ENCODE results near the gene FRAS1. TPM values are rescaled to one million over a fixed set of nuclear protein-coding genes. Genes with fewer than 3 reads are reported as not detected.

FRAS1 gene
- total RNA-seq, 2 experiments from 2014 or later = not detected

DNA sequence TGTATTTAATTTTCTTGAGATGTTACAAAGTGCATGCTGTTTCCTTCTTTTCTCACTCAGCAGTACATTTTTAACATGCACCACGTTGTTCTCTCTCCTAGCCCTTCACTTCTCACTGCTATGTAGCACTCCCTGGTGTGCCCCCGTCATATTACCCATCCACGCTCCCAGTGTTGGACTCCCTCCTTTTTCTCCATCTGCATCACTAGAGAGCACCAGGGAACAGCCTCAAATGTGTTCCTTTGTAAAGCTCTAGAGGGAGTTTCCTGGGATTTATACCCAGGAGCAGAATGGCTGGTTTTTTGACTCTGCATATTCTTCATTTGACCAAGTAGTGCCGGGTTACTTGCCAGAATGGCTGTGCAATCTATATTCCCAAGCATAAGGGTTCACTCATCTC is 254.2 kb downstream of the FRAS1 start:
- intact Hi-C loops (cut with DNase I, micrococcal nuclease) = no loop called here
- TF ChIP-seq, protein P1, sequence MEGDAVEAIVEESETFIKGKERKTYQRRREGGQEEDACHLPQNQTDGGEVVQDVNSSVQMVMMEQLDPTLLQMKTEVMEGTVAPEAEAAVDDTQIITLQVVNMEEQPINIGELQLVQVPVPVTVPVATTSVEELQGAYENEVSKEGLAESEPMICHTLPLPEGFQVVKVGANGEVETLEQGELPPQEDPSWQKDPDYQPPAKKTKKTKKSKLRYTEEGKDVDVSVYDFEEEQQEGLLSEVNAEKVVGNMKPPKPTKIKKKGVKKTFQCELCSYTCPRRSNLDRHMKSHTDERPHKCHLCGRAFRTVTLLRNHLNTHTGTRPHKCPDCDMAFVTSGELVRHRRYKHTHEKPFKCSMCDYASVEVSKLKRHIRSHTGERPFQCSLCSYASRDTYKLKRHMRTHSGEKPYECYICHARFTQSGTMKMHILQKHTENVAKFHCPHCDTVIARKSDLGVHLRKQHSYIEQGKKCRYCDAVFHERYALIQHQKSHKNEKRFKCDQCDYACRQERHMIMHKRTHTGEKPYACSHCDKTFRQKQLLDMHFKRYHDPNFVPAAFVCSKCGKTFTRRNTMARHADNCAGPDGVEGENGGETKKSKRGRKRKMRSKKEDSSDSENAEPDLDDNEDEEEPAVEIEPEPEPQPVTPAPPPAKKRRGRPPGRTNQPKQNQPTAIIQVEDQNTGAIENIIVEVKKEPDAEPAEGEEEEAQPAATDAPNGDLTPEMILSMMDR (IDR thresholded peaks at IDR 0.05) = no peak
- Mint-ChIP-seq H3K4me1 (ENCODE audit: low read depth) (no peaks in the 10 kb centered on the region), H3K9me3 (no peaks in the 10 kb centered on the region), H3K4me3 (no peak overlapping the region), H3K36me3 (ENCODE audit: low read depth) (no peaks in the 10 kb centered on the region), H3K27me3 (peaks cover 17% of the 10 kb centered on the region), H3K27ac (no peak overlapping the region)
- H3K9me3 ChIP-seq (ENCODE audit: control insufficient read depth in 1 of 2, insufficient read depth in 1 of 2, low read length in 2 of 2) = peaks cover 0 to 7% of the 10 kb centered on the region in 2 experiments
- DNase-seq = no peak
- no peak overlapping the region for H3K27ac ChIP-seq (ENCODE audit: low read depth in 1 of 2, low read length in 2 of 2)
- H3K27me3 ChIP-seq (ENCODE audit: control insufficient read depth in 1 of 2, insufficient read depth in 2 of 2, low read length in 2 of 2) = peaks cover 0 to 3% of the 10 kb centered on the region in 2 experiments
- no peaks in the 10 kb centered on the region for H3K36me3 ChIP-seq (ENCODE audit: insufficient read depth, low read length)
- no peaks in the 10 kb centered on the region for H3K4me1 ChIP-seq (ENCODE audit: insufficient read depth, low read length)
- no peak overlapping the region for H3K4me3 ChIP-seq (ENCODE audit: low read length)
- CTCF ChIA-PET = no interaction called here
- no peak for ATAC-seq (ENCODE audit: poor library complexity)
- POLR2A ChIA-PET = no interaction called here

DNA sequence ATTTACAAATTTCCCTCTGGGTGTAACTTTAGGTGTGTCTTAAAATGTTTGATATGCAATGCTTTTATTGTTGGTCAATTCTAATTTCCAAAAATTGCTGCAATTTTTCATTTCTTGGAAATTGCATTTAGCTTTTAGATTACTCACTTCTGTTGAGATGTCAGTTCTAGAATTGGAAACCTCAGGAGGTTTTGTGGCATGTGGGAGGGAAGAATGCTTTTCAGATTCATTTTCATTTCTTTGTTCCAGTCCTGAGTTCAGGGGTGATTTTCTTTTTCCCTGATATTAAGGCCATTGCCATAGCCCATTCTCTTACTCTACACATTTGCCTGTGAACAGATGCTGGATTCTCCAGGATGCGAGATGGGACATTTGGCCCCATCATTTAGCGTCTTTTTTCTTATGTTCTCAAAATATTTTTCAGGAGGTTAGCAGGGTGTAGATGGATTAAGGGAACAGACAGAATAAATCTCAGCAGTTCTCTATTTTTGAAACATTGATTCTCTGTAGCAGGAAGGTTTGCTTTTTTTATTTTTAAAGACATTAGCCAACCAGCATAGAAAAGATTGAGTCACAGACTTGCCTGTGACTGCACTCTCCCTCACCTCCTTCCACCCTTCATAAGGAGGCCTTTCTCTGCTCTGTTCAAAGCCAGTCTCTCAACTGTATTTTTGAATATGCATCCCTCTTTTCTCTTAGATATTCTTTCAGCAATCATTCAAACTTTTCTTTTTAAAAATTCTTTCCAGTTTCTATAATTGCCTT is 256.0 kb downstream of the FRAS1 start:
- H3K9me3 Mint-ChIP-seq = no peaks in the 10 kb centered on the region
- no peak overlapping the region for H3K4me3 ChIP-seq (ENCODE audit: low read length)
- H3K27ac Mint-ChIP-seq = no peak overlapping the region
- H3K27me3 Mint-ChIP-seq = peaks cover 20% of the 10 kb centered on the region
- no peaks in the 10 kb centered on the region for H3K4me1 ChIP-seq (ENCODE audit: insufficient read depth, low read length)
- ChIA-PET CTCF (interaction anchor here (1.0 kb wide), 1 partner anchor 22 kb away, joined by 3 read pairs; no protein-coding TSS in a partner anchor), POLR2A (no interaction called here)
- no peaks in the 10 kb centered on the region for H3K4me1 Mint-ChIP-seq (ENCODE audit: low read depth)
- no peak overlapping the region for H3K4me3 Mint-ChIP-seq
- ATAC-seq (ENCODE audit: poor library complexity) (no peak), DNase-seq (no peak)
- peaks cover 0 to 3% of the 10 kb centered on the region in 2 experiments for H3K27me3 ChIP-seq (ENCODE audit: control insufficient read depth in 1 of 2, insufficient read depth in 2 of 2, low read length in 2 of 2)
- H3K27ac ChIP-seq (ENCODE audit: low read depth in 1 of 2, low read length in 2 of 2) = no peak overlapping the region
- H3K36me3 ChIP-seq (ENCODE audit: insufficient read depth, low read length) = no peaks in the 10 kb centered on the region
- intact Hi-C loops (cut with DNase I, micrococcal nuclease) = no loop called here
- H3K9me3 ChIP-seq (ENCODE audit: control insufficient read depth in 1 of 2, insufficient read depth in 1 of 2, low read length in 2 of 2) = no peaks in the 10 kb centered on the region
- TF ChIP-seq, protein P1 (IDR thresholded peaks at IDR 0.05) = no peak
- no peaks in the 10 kb centered on the region for H3K36me3 Mint-ChIP-seq (ENCODE audit: low read depth)

DNA sequence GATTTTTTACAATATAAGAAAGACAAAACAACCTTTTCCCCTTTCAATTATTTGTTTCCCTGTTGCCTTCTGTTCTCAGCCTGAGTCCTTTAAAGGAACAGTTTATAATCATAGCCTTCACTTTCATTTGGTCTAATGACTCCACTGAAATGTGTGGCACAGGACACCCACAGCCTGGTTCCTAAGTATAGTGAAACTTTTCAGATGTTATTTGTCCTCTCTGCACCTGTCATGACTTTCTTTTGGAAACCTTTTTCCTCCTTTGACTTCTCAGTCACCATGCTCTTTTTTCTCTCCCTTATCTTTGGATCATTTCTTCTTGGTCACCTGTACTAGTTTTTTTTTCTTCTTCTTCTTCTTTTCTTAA is 256.6 kb downstream of the FRAS1 start:
- no peaks in the 10 kb centered on the region for H3K9me3 Mint-ChIP-seq
- H3K4me1 ChIP-seq (ENCODE audit: insufficient read depth, low read length) = no peaks in the 10 kb centered on the region
- no peak overlapping the region for H3K4me3 ChIP-seq (ENCODE audit: low read length)
- no peak overlapping the region for H3K27ac ChIP-seq (ENCODE audit: low read depth in 1 of 2, low read length in 2 of 2)
- peaks cover 23% of the 10 kb centered on the region for H3K27me3 Mint-ChIP-seq
- H3K27me3 ChIP-seq (ENCODE audit: control insufficient read depth in 1 of 2, insufficient read depth in 2 of 2, low read length in 2 of 2) = peaks cover 0 to 3% of the 10 kb centered on the region in 2 experiments
- POLR2A ChIA-PET = no interaction called here
- H3K36me3 ChIP-seq (ENCODE audit: insufficient read depth, low read length) = no peaks in the 10 kb centered on the region
- H3K27ac Mint-ChIP-seq = no peak overlapping the region
- no peaks in the 10 kb centered on the region for H3K36me3 Mint-ChIP-seq (ENCODE audit: low read depth)
- CTCF ChIA-PET = no interaction called here
- ATAC-seq (ENCODE audit: poor library complexity) = no peak
- TF ChIP-seq, protein P1 (IDR thresholded peaks at IDR 0.05) = no peak
- no peaks in the 10 kb centered on the region for H3K4me1 Mint-ChIP-seq (ENCODE audit: low read depth)
- intact Hi-C loops (cut with DNase I, micrococcal nuclease) = no loop called here
- no peaks in the 10 kb centered on the region for H3K9me3 ChIP-seq (ENCODE audit: control insufficient read depth in 1 of 2, insufficient read depth in 1 of 2, low read length in 2 of 2)
- no peak for DNase-seq
- no peak overlapping the region for H3K4me3 Mint-ChIP-seq

All from CD4-positive, alpha-beta T cell (primary cell).